Left ventricle myocardium inferior (tissue), 1 donor: ENCODE results near the gene CMTM6. TPM values are rescaled to one million over a fixed set of nuclear protein-coding genes. Genes with fewer than 3 reads are reported as not detected.

Experiments used
- DNase-seq: peaks from one replicate; pipeline ENCODE4 v3.0.0-alpha.2; 2020
- H3K27ac ChIP-seq: fragments of 200-600 bp; replicated peaks from 2 replicates; pipeline ENCODE4 v1.8.0; 2021
- H3K27me3 ChIP-seq: fragments of 200-600 bp; 2 replicates; pipeline ENCODE4 v1.8.0; 2021; ENCODE audit warnings: low read depth
- H3K36me3 ChIP-seq: fragments of 200-600 bp; 2 replicates; pipeline ENCODE4 v1.8.0; 2021
- H3K4me1 ChIP-seq: fragments of 200-600 bp; 2 replicates; pipeline ENCODE4 v1.8.0; 2021
- H3K4me3 ChIP-seq: fragments of 200-600 bp; 2 replicates; pipeline ENCODE4 v1.8.0; 2021; ENCODE audit warnings: mild to moderate bottlenecking, moderate library complexity
- H3K9me3 ChIP-seq: fragments of 200-600 bp; replicated peaks from 2 replicates; pipeline ENCODE4 v1.8.0; 2021
- CTCF ChIP-seq: fragments of 200-600 bp; IDR thresholded peaks from 2 replicates; pipeline ENCODE4 v1.8.0; 2021; ENCODE audit warnings: antibody characterized with exemption, mild to moderate bottlenecking, borderline replicate concordance
- intact Hi-C: fragments of 100-400 bp; cut with micrococcal nuclease; formaldehyde crosslinking; loops from one replicate; pipeline ENCODE4 v1.11.0; 2022
- total RNA-seq: library from RNA; stranded (reverse); fragmentation: NEBNext Ultra II Directional; extraction: Animal tissue kit (Norgen Biotek cat#: 25700); gene quantifications from one replicate; pipeline ENCODE4 v1.2.1, GENCODE V29; 2021
- donor health status: DM: no; HTN: yes; CAD: no; lungs with severe emphysema.

Gene CMTM6
- total RNA-seq, 1 donor from 2014 or later, result 10.9 TPM

GRCh38 chr3:32500231-32500630 lies 2.4 kb downstream of the CMTM6 start:
- Histone ChIP-seq H3K36me3 (no peaks in the 10 kb centered on the region), H3K27ac (no peak overlapping the region), H3K4me3 (no peak overlapping the region), H3K4me1 (peaks cover 42% of the 10 kb centered on the region), H3K9me3 (no peaks in the 10 kb centered on the region), H3K27me3 (no peaks in the 10 kb centered on the region)
- DNase-seq, result no peak
- TF ChIP-seq CTCF, result no peak
- intact Hi-C loops, result no loop called here

- Histone ChIP-seq H3K27ac (no peak overlapping the region), H3K27me3 (no peaks in the 10 kb centered on the region), H3K4me3 (no peak overlapping the region), H3K36me3 (no peaks in the 10 kb centered on the region), H3K9me3 (no peaks in the 10 kb centered on the region), H3K4me1 (peaks cover 48% of the 10 kb centered on the region)
- no peak for TF ChIP-seq CTCF
- intact Hi-C loops, result no loop called here
- no peak for DNase-seq
Measured at GRCh38 chr3:32499585-32499984, 3.1 kb downstream of the CMTM6 start.

GRCh38 chr3:32498992-32499391 lies 3.7 kb downstream of the CMTM6 start:
- H3K4me1 ChIP-seq, result peaks cover 54% of the 10 kb centered on the region
- intact Hi-C loops, result no loop called here
- no peak for DNase-seq
- no peaks in the 10 kb centered on the region for H3K9me3 ChIP-seq
- no peak overlapping the region for H3K27ac ChIP-seq
- no peak for TF ChIP-seq CTCF
- H3K36me3 ChIP-seq, result no peaks in the 10 kb centered on the region
- no peaks in the 10 kb centered on the region for H3K27me3 ChIP-seq
- no peak overlapping the region for H3K4me3 ChIP-seq

- no peak for TF ChIP-seq CTCF
- H3K9me3 ChIP-seq, result no peaks in the 10 kb centered on the region
- intact Hi-C loops, result no loop called here
- no peaks in the 10 kb centered on the region for H3K36me3 ChIP-seq
- H3K4me1 ChIP-seq, result peaks cover 60% of the 10 kb centered on the region
- no peak overlapping the region for H3K4me3 ChIP-seq
- no peaks in the 10 kb centered on the region for H3K27me3 ChIP-seq
- no peak for DNase-seq
- no peak overlapping the region for H3K27ac ChIP-seq
Measured at GRCh38 chr3:32498252-32498651, 4.4 kb downstream of the CMTM6 start.

- no peaks in the 10 kb centered on the region for H3K27me3 ChIP-seq
- intact Hi-C loops, result no loop called here
- H3K4me3 ChIP-seq, result no peak overlapping the region
- H3K4me1 ChIP-seq, result peaks cover 41% of the 10 kb centered on the region
- H3K36me3 ChIP-seq, result peaks cover 7% of the 10 kb centered on the region
- TF ChIP-seq CTCF, result no peak
- no peak overlapping the region for H3K27ac ChIP-seq
- DNase-seq, result no peak
- H3K9me3 ChIP-seq, result no peaks in the 10 kb centered on the region
Measured at GRCh38 chr3:32495609-32496008, 7.0 kb downstream of the CMTM6 start.

- no peak for DNase-seq
- intact Hi-C loops, result no loop called here
- no peaks in the 10 kb centered on the region for H3K9me3 ChIP-seq
- no peaks in the 10 kb centered on the region for H3K27me3 ChIP-seq
- peaks cover 7% of the 10 kb centered on the region for H3K36me3 ChIP-seq
- H3K4me1 ChIP-seq, result peaks cover 36% of the 10 kb centered on the region
- H3K4me3 ChIP-seq, result no peak overlapping the region
- TF ChIP-seq CTCF, result no peak
- H3K27ac ChIP-seq, result no peak overlapping the region
Measured at GRCh38 chr3:32495085-32495484, 7.6 kb downstream of the CMTM6 start.
